Esophagus squamous epithelium (tissue), 5 donors: ENCODE measurements around the gene ALKBH5. TPM values are rescaled to one million over a fixed set of nuclear protein-coding genes. Genes with fewer than 3 reads are reported as not detected.

Source experiments
- DNase-seq: peaks from one replicate; lab custom pipeline; 2025; lab: John Stamatoyannopoulos, UW
- H3K27ac ChIP-seq, 4 donors: fragments of 200-600 bp; sonication (generic); one replicate each; pipeline ENCODE4 v1.5.1; 2016 to 2019; ENCODE audit warnings: mild to moderate bottlenecking in 1 of 4
- H3K27me3 ChIP-seq, 4 donors: fragments of 200-600 bp; sonication (generic); 1 replicate in 3 of 4; 2 replicates in 1 of 4; pipeline versions ENCODE4 v1.5.1 to v1.6.0; 2017 to 2021; ENCODE audit warnings: antibody characterized with exemption in 1 of 4
- H3K36me3 ChIP-seq, 3 donors: fragments of 200-600 bp; sonication (generic); one replicate each; pipeline ENCODE4 v1.5.1; 2016 to 2019
- H3K4me1 ChIP-seq, 3 donors: fragments of 200-600 bp; sonication (generic); one replicate each; pipeline ENCODE4 v1.5.1; 2017 to 2019
- H3K4me3 ChIP-seq, 4 donors: fragments of 200-600 bp; sonication (generic); 1 replicate in 3 of 4; 2 replicates in 1 of 4; pipeline ENCODE4 v1.5.1; 2016 to 2019; ENCODE audit warnings: mild to moderate bottlenecking in 2 of 4, moderate library complexity in 1 of 4
- H3K9me3 ChIP-seq, 3 donors: fragments of 200-600 bp; sonication (generic); one replicate each; pipeline ENCODE4 v1.5.1; 2016 to 2019
- POLR2A ChIP-seq, 4 donors: fragments of 450-650 bp; IDR thresholded peaks; one replicate each; pipeline ENCODE4 v1.6.1; 2017; ENCODE audit warnings: antibody characterized with exemption in 4 of 4, mild to moderate bottlenecking in 4 of 4, moderate library complexity in 3 of 4
- WGBS, 2 donors: methylation state at CpG; one replicate each; pipeline ENCODE4 v1.1.5; 2018; 5-methylcytosine and 5-hydroxymethylcytosine counted together
- intact Hi-C: fragments of 100-400 bp; cut with DNase I; formaldehyde crosslinking; loops from one replicate; pipeline ENCODE4 v1.15.0; 2022
- total RNA-seq, 4 donors: library from RNA; depleted of rRNA; stranded (reverse); fragments of >200 nt; gene quantifications; one replicate each; pipeline ENCODE4 v1.1.0, GENCODE V29; 2016
- TF ChIP-seq, protein P1 (sequence below), 6 experiments: fragments of 450-650 bp in 4 of 6; fragments of 200-600 bp in 2 of 6; sonication (generic) in 2 of 6; IDR thresholded peaks; one replicate each; pipeline ENCODE4 v1.5.1; 2016 to 2019; ENCODE audit warnings: antibody characterized with exemption in 6 of 6, mild to moderate bottlenecking in 4 of 6, moderate library complexity in 4 of 6
- donor health status: DM: yes; HTN: yes; CAD: no.

ALKBH5 gene
- total RNA-seq, 4 donors from 2014 or later: 55.8 to 58.9 (median 56.9) TPM

DNA sequence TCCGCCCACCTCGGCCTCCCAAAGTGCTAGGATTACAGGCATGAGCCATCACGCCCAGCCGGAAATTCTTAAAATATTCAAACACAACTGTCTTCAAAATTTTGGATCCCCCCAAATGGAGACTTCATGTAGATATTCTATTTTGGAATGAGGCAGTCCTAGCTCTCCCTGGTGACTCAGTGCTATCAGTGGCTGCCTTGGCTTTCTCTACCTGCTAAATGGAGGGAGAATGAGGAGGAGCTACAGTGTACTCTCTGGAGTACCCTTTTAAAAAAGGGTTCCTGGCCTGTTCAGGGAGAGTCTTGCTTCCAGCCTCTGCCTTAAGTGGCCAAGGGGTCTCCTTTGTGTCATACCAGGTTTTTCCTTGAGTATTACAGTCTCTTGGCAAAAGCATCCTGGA lies 10.8 kb downstream of the ALKBH5 start:
- 71 to 76% methylated on average over 4 of the region's 4 CpGs for WGBS, 2 donors
- H3K27me3 ChIP-seq: no peaks in the 10 kb centered on the region
- TF ChIP-seq, protein P1, sequence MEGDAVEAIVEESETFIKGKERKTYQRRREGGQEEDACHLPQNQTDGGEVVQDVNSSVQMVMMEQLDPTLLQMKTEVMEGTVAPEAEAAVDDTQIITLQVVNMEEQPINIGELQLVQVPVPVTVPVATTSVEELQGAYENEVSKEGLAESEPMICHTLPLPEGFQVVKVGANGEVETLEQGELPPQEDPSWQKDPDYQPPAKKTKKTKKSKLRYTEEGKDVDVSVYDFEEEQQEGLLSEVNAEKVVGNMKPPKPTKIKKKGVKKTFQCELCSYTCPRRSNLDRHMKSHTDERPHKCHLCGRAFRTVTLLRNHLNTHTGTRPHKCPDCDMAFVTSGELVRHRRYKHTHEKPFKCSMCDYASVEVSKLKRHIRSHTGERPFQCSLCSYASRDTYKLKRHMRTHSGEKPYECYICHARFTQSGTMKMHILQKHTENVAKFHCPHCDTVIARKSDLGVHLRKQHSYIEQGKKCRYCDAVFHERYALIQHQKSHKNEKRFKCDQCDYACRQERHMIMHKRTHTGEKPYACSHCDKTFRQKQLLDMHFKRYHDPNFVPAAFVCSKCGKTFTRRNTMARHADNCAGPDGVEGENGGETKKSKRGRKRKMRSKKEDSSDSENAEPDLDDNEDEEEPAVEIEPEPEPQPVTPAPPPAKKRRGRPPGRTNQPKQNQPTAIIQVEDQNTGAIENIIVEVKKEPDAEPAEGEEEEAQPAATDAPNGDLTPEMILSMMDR (IDR thresholded peaks at IDR 0.05): no peak
- TF ChIP-seq POLR2A (IDR thresholded peaks at IDR 0.05): no peak
- H3K4me3 ChIP-seq: no peak overlapping the region
- no peaks in the 10 kb centered on the region for H3K9me3 ChIP-seq
- H3K36me3 ChIP-seq: peaks cover 12 to 89% (median 13%) of the 10 kb centered on the region in 3 donors
- no peak overlapping the region for H3K27ac ChIP-seq
- intact Hi-C loops: no loop called here
- DNase-seq: no peak
- H3K4me1 ChIP-seq: peaks cover 11 to 75% (median 33%) of the 10 kb centered on the region in 3 donors

GRCh38 chr17:18194804-18195203 lies 11.2 kb downstream of the ALKBH5 start:
- intact Hi-C loops: no loop called here
- Histone ChIP-seq H3K27ac (no peak overlapping the region), H3K27me3 (no peaks in the 10 kb centered on the region), H3K9me3 (no peaks in the 10 kb centered on the region), H3K4me3 (no peak overlapping the region), H3K36me3 (peaks cover 11 to 89% (median 13%) of the 10 kb centered on the region in 3 donors), H3K4me1 (peaks cover 10 to 75% (median 30%) of the 10 kb centered on the region in 3 donors)
- DNase-seq: no peak
- whole genome bisulfite sequencing, 2 donors: 54 to 59% methylated on average over 4 of the region's 4 CpGs
- TF ChIP-seq, protein P1 (IDR thresholded peaks at IDR 0.05): no peak
- TF ChIP-seq POLR2A (IDR thresholded peaks at IDR 0.05): no peak

- WGBS, 2 donors: 74 to 83% methylated on average over 5 of the region's 5 CpGs
- Histone ChIP-seq H3K27ac (no peak overlapping the region), H3K9me3 (no peaks in the 10 kb centered on the region), H3K4me1 (peaks cover 10 to 75% (median 25%) of the 10 kb centered on the region in 3 donors), H3K36me3 (peaks cover 11 to 89% (median 15%) of the 10 kb centered on the region in 3 donors), H3K27me3 (no peaks in the 10 kb centered on the region), H3K4me3 (no peak overlapping the region)
- intact Hi-C loops: no loop called here
- DNase-seq: no peak
- TF ChIP-seq, protein P1 (IDR thresholded peaks at IDR 0.05): no peak
- TF ChIP-seq POLR2A (IDR thresholded peaks at IDR 0.05): no peak
Measured at GRCh38 chr17:18195246-18195645, 11.6 kb downstream of the ALKBH5 start.

- Histone ChIP-seq H3K36me3 (peaks cover 11 to 96% (median 21%) of the 10 kb centered on the region in 3 donors), H3K4me3 (no peak overlapping the region), H3K9me3 (no peaks in the 10 kb centered on the region), H3K4me1 (peaks cover 0 to 73% (median 11%) of the 10 kb centered on the region in 3 donors), H3K27me3 (no peaks in the 10 kb centered on the region), H3K27ac (no peak overlapping the region)
- TF ChIP-seq, protein P1 (IDR thresholded peaks at IDR 0.05): no peak
- no peak for TF ChIP-seq POLR2A (IDR thresholded peaks at IDR 0.05)
- intact Hi-C loops: no loop called here
- DNase-seq: no peak
- 88 to 92% methylated on average over 2 to 3 of the region's 3 CpGs for WGBS, 2 donors
Measured at GRCh38 chr17:18197535-18198194, 14.0 kb downstream of the ALKBH5 start.

DNA sequence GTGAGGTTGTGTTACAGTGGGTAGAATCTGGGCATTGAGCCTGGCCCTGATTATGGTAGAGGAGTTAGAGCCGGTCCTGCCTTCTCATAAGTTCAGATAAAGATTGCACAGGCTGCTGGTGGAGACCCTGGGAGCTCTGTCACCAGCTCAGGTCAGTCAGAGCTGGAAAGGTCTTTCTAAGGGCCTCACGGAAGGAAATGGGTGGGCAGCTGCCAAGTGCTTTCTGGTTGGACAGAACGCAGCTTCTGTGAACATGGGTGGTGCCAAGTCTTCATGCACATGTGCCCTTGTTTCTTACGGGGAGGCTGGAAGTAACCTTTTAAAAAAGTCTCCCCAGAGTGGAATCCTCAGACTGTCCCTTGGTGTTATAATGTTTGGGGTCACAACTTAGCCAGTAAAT lies 14.9 kb downstream of the ALKBH5 start:
- Histone ChIP-seq H3K9me3 (no peaks in the 10 kb centered on the region), H3K4me3 (no peak overlapping the region), H3K36me3 (peaks cover 11 to 96% (median 21%) of the 10 kb centered on the region in 3 donors), H3K27ac (no peak overlapping the region), H3K27me3 (no peaks in the 10 kb centered on the region), H3K4me1 (peaks cover 0 to 73% (median 11%) of the 10 kb centered on the region in 3 donors)
- no peak for DNase-seq
- WGBS, 2 donors: 38 to 56% methylated on average over 2 to 3 of the region's 4 CpGs
- TF ChIP-seq POLR2A (IDR thresholded peaks at IDR 0.05): no peak
- TF ChIP-seq, protein P1 (IDR thresholded peaks at IDR 0.05): no peak
- intact Hi-C loops: no loop called here
